ENCODE measurements around the gene TMEM183A. TPM values are rescaled to one million over a fixed set of nuclear protein-coding genes. Genes with fewer than 3 reads are reported as not detected.
A peak's percentile ranks its signal among the peaks of the same experiment; 100 is the strongest.
"Not testable (repeated sequence)": the region's sequence is repeated elsewhere in the genome, so short reads cannot be mapped to it uniquely, and the experiment has no call there.

The TMEM183A gene
- 53.6 TPM for polyA plus RNA-seq (2013, experiment 1 of 2; ENCODE audit: insufficient read length)
- 54.4 TPM for polyA plus RNA-seq (2013, experiment 2 of 2; ENCODE audit: insufficient read length)

GRCh38 chr1:203006948-203007871 lies at the start of gene TMEM183A:
Gene TMEM183A (plus strand): TSS chr1:203007374. CDS start chr1:203007466, 92 bp downstream.
- peak; percentile 98 for DNase-seq

DNA sequence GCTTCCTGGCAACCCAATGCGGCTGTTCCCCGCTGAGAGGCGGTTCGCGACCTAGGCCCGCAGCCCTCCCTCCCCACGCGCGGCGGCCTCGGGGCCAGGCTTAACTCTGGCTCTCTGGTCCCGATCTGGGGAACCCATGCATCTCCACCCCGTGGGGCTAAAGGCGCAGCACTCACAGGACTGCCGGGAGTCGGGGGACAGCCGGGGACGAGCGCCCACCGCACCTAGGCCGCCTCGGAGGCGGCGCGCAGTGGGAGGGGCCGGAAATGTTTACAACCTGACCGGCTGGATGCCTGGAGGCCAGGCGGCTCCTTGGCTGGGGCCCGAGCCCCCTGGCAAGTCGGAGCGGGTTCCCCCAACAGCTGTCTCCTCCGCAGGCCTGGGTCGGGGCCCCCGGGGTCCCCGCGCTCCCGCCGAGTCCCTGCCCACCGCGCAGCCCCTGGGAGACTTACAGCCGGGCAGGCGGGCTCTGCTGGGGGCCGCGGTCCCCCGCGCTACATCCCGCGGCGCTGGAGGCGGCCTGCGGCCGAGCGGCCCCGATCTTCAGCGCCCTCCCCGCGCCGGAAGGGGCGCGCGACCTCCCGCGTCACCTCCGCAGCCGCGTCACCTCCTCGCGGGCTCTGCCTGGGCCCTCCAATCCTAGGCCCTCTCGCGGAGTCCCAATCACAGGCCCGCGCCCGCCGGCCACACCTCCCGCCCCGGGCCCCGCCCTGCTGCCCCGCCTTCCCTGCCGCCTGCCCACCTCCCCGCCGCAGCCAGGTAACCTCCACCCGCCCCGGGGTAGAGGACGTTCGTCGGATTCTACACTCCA lies 49.2 kb upstream of the TMEM183A start, which contains the start of gene ADIPOR1:
Gene ADIPOR1, minus strand, starts transcription at position 580 of the 811 bp plus-strand sequence. CDS start 7,242 bp downstream, outside the sequence.
- peak; percentile 82 for DNase-seq

DNA sequence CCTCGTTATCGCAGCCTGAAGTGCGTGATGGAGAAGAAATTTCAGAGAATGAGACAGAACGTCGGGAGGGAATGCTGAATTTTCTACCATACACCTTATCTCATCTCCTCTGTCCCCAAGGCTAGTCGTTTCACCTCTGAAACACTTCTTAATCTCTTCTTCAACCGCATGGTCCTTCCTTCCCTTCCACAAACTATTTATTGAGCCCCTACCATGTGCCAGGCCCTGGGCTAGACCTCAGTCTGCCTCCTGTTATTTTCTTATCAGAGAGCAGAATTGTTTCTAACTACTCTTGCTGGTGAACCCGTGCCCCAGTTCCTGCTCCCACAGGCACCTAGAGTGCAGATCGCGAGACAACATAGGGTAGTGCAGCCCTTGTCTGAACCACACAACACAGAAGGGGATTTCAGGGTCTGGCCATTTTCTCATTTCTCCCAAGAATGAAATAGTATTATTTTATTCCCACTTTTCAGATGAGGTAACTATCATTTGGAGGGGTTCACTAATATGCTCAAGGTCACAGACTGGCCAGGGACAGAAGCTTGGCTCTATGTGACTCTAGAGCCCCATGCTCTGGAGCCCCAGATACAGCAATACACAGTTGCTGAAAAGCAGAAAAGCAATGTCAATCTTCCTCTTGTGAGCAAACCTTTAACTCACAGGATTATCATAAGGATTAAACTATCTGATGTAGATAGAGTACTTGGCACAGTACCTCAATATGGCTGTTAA lies 48.5 kb upstream of the TMEM183A start:
- no peak for DNase-seq

- no peak for DNase-seq
Observed at GRCh38 chr1:202959276-202959620, 47.9 kb upstream of the TMEM183A start.

GRCh38 chr1:202961220-202961880 lies 45.8 kb upstream of the TMEM183A start:
- DNase-seq, result no peak

GRCh38 chr1:202964791-202965410 lies 42.3 kb upstream of the TMEM183A start:
- no peak for DNase-seq

GRCh38 chr1:202965422-202965821 lies 41.8 kb upstream of the TMEM183A start:
- no peak for DNase-seq

DNA sequence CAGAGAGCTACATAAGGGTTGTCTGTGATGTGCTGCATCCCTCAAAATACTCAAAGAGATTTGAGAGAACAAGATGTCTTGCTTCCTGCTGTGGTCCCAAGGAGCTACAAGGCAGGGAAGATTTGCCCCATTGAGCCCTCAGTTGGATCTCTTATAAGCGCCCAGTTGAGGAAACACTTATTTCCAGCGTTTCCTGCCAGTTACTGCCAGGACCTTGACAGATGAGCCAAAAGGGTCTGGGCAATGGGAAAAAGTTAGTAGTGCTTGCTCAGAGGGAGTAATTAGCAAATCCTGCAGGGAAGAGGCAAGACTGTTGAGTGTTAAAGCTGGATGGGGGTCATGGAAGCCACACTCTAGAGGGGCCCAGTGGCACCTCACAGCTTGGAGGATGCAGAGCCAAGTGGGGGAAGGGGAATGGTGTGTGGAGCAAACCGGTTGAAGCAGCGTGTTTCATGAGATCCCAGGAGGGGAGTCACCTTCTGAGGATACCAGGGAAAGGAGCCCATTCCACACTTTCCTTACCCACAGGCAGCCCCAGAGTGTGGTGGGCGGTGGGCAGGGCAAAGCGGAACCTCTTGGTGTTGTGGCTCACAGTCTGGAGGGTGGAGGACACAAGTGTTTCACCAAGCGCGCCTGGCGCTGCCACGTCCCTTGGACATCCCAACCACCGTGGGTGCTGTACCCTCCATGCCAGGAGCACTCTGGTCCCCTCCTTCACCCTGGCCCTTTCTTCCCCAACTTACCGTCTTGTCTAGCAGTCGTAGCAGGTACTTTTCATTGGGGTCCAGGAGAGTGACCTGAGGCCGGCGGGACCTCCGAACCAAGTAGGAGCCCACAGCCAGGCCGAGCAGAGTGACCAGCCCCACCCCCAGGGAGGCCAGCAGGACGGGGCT lies 40.9 kb upstream of the TMEM183A start:
- no peak for DNase-seq

DNA sequence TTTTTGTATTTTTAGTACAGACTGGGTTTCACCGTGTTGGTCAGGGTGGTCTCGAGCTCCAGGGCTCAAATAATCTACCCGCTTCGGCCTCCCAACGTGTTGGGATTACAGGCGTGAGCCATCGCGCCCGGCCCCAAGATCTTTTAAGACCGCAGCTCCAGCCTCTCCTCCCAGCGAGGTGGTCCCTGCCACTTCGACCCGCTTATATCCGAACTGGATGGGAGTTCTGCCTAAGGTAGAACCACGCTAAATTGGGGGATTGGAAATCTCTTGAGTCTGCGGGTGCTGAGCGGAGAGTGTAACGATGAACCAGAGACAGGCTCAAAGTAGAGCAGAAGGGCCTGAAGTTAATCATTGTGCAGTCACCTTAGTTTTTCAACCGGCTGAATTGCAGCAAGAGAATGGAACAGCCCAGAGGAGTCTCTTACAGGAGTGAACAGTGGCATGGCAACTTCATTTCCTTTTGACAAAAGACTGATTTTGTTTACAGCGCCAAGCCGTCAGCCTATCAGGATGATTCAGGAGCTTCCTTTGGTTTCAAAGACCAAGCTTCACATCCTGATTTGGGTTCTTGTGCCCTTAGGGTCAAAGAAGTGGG lies 39.4 kb upstream of the TMEM183A start:
- no peak for DNase-seq

DNA sequence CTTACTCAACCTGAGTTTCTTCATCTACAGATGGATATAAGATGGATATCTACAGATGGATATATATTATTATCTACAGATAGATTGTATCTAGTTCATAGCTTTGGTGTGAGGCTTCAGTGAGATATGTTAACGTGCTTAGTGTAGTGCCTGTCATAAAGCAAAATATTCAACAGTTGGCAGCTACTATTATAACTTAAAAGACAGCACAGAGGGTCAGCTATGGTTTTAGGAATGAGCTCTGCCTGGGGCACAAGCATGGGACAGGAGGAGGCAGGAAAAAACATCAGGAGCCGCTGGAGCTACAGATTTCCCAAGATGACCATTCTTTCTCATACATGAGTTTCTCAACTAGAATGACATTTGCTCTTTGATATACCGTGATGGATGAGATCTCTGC lies 38.8 kb upstream of the TMEM183A start:
- no peak for DNase-seq

DNA sequence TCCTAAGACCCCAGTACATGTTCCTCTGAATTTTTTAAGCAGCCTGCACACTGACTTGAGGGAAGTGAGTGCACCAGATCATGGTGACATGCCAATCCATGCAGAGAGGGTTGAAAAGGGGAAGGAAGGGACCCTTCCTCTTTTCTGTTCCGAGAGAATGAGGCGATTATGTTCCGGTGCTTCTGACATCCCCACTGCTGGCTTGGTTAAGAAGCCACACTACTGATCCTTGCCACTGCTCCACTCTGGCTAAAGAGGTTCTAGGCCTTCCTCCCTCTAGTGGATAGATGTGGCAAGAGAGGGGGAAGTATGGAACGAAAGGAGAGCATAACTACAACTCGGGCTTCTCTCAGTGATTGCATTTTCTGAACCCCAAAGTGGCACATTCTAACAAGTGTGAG lies 38.3 kb upstream of the TMEM183A start:
- peak; percentile 67 for DNase-seq

DNA sequence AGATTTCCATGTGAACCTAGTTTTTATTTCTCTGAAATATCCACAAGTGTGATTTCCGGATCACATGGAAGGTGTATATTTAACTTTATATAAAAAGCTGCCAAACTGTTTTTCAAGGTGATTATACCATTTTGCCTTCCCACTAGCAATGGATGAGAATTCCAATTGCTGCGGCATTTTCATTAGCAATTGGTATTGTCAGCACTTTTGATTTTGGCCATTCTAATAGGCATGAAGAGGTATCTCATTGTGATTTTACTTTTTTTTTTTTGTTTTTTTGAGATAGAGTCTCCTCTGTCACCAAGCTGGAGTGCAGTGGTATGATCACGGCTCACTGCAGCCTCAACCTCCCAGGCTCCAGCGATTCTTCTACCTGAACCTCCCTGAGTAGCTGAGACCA lies 35.1 kb upstream of the TMEM183A start:
- DNase-seq, result no peak

- no peak for DNase-seq
Observed at GRCh38 chr1:202974856-202975255, 32.3 kb upstream of the TMEM183A start.

DNA sequence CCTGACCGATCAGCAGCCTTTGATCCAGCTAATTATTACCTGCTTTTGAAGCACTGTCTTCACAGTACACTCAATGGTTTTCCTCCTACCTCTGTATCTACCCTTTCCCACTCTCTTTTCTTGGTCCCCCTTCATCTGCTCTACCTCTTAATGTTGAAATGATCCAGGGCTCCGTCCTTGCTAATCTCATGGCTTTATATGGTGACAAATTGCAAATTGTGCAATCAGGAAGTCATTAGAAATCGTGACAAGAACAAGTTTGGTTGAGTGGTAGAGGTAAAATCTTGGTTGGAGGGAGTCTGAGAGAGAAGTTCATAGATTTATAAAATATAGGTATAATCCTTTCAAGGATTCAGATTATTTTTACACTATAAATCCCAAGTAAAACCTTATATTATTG lies 30.5 kb upstream of the TMEM183A start:
- no peak for DNase-seq

DNA sequence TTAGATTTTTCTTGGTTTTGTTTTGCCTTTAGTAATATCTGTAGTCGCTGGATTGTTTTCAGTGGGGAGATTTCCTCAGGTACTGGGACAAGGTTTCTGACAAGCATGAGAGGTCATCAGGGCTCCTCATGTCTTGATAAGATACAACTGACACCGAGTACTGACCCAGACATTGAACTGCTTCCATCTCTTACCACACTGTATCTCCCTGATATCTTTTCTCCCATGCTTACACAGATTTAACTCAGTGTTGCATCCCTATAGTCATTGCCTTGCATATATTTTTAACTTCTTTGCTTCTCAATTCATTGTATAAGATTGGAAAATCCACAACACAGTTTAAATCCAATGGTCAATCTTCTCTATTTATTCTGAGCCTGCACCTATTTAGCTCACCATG lies 27.7 kb upstream of the TMEM183A start:
- no peak for DNase-seq

- DNase-seq, result no peak
Observed at GRCh38 chr1:202981939-202982338, 25.2 kb upstream of the TMEM183A start.

- DNase-seq, result no peak
Observed at GRCh38 chr1:202982715-202983430, 24.3 kb upstream of the TMEM183A start.

GRCh38 chr1:202986120-202986519 lies 21.1 kb upstream of the TMEM183A start:
- not testable (repeated sequence) for DNase-seq

DNA sequence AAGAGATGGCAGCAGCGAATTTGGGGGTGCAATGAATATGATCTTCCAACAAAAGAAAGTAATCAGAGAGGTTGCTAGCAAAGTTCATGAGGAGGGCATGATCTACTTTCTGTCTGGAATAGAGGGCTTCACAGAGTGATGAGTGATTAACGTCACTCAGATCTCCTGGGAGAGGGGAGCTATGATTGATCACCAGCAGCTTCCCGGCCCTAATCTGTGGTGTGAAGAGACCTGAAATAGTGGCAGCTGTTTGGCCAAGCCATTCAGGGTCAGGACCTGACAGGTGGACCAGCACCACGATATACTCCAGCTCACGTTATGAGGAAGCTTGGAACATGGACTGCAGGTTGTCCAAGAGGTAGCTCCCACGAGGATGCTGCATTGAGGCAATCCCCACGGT lies 19.9 kb upstream of the TMEM183A start:
- no peak for DNase-seq
